NCI-H2227 treated with DMSO at 0.1 percent for 48 hours (cell line): ENCODE results near the gene PIK3R2.
"Not testable (repeated sequence)": the region's sequence is repeated elsewhere in the genome, so short reads cannot be mapped to it uniquely, and the experiment has no call there.

ENCODE experiments used
- DNase-seq: peaks from one replicate; lab custom pipeline; 2025; lab: John Stamatoyannopoulos, UW

The PIK3R2 gene

GRCh38 chr19:18152817-18153555 is at the start of gene PIK3R2:
Gene PIK3R2, plus strand, starts transcription at chr19:18153163. Its CDS starts 2,717 bp downstream, at chr19:18155880.
- peak; percentile 94 for DNase-seq

GRCh38 chr19:18104793-18105131 is 48.2 kb upstream of the PIK3R2 start:
- DNase-seq = no peak

GRCh38 chr19:18105259-18105658 is 47.7 kb upstream of the PIK3R2 start:
- DNase-seq = not testable (repeated sequence)

GRCh38 chr19:18107235-18107634 is 45.7 kb upstream of the PIK3R2 start:
- no peak for DNase-seq

- no peak for DNase-seq
These were observed 44.1 kb upstream of the PIK3R2 start for GRCh38 chr19:18108897-18109296.

- no peak for DNase-seq
These were observed 43.6 kb upstream of the PIK3R2 start for GRCh38 chr19:18109341-18109732.

GRCh38 chr19:18109733-18110608 is 43.0 kb upstream of the PIK3R2 start:
- DNase-seq = no peak

GRCh38 chr19:18110609-18111232 is 42.2 kb upstream of the PIK3R2 start:
- no peak for DNase-seq

- DNase-seq = peak; percentile 20
These were observed 39.9 kb upstream of the PIK3R2 start for GRCh38 chr19:18112989-18113478.

- DNase-seq = no peak
These were observed 39.1 kb upstream of the PIK3R2 start for GRCh38 chr19:18113827-18114226.

- no peak for DNase-seq
These were observed 38.5 kb upstream of the PIK3R2 start for GRCh38 chr19:18114483-18114882.

GRCh38 chr19:18117364-18117691 is 35.6 kb upstream of the PIK3R2 start:
- no peak for DNase-seq

GRCh38 chr19:18117692-18118378 is 35.1 kb upstream of the PIK3R2 start:
- DNase-seq = peak; percentile 73

GRCh38 chr19:18118420-18119012 is 34.4 kb upstream of the PIK3R2 start:
- no peak for DNase-seq

GRCh38 chr19:18119013-18119716 is 33.8 kb upstream of the PIK3R2 start:
- no peak for DNase-seq

- no peak for DNase-seq
These were observed 33.3 kb upstream of the PIK3R2 start for GRCh38 chr19:18119717-18120105.

- no peak for DNase-seq
These were observed 32.8 kb upstream of the PIK3R2 start for GRCh38 chr19:18120127-18120526.

GRCh38 chr19:18121166-18121565 is 31.8 kb upstream of the PIK3R2 start:
- DNase-seq = no peak

- DNase-seq = no peak
These were observed 30.5 kb upstream of the PIK3R2 start for GRCh38 chr19:18122424-18122823.

GRCh38 chr19:18122860-18123795 is 29.8 kb upstream of the PIK3R2 start:
- no peak for DNase-seq
